ENCODE measurements around the gene THRB. TPM values are rescaled to one million over a fixed set of nuclear protein-coding genes. Genes with fewer than 3 reads are reported as not detected.

Gene THRB
- total and polyA plus RNA-seq, 2 experiments from 2014 or later: 3.3 to 5.1 TPM

GRCh38 chr3:24351779-24352469, 142.7 kb downstream of the THRB start:
- peaks cover 7% of the 10 kb centered on the region; the same call in 1 of the 2 replicates for H3F3A ChIP-seq (ENCODE audit: insufficient read depth)
- H3K27ac ChIP-seq: no peak overlapping the region
- no peak overlapping the region for H3K9ac ChIP-seq
- no peaks in the 10 kb centered on the region for H3K36me3 ChIP-seq (ENCODE audit: low read depth)
- no peaks in the 10 kb centered on the region for H3K27me3 ChIP-seq (replicated peaks; ENCODE audit: insufficient read depth)
- H3K9me3 ChIP-seq (ENCODE audit: low read depth): no peaks in the 10 kb centered on the region
- no peaks in the 10 kb centered on the region for H3K9me2 ChIP-seq (ENCODE audit: insufficient read depth)
- H3K79me2 ChIP-seq (ENCODE audit: insufficient read depth): no peaks in the 10 kb centered on the region
- TF ChIP-seq EZH2phosphoT487 (IDR thresholded peaks at IDR 0.05; ENCODE audit: insufficient read depth, low read depth) (no peak), EZH2 (IDR thresholded peaks at IDR 0.05; ENCODE audit: insufficient read depth, poor library complexity, severe bottlenecking) (no peak)
- H4K20me1 ChIP-seq (ENCODE audit: insufficient read depth): no peaks in the 10 kb centered on the region
- in situ Hi-C loops (cut with MboI): no loop called here
- H3K4me3 ChIP-seq: no peak overlapping the region
- DNase-seq: peak; percentile 24
- no peak overlapping the region for H2AFZ ChIP-seq
- no peak overlapping the region for H3K4me2 ChIP-seq (ENCODE audit: unreplicated experiment)
- 52 to 54% methylated on average over 4 of the region's 4 CpGs for WGBS, 2 experiments (ENCODE audit: low coverage in 1 of 2, low lambda C conversion rate in 2 of 2, missing lambda C conversion rate in 2 of 2)
- peaks cover 15% of the 10 kb centered on the region for H3K4me1 ChIP-seq (ENCODE audit: insufficient read depth)

DNA sequence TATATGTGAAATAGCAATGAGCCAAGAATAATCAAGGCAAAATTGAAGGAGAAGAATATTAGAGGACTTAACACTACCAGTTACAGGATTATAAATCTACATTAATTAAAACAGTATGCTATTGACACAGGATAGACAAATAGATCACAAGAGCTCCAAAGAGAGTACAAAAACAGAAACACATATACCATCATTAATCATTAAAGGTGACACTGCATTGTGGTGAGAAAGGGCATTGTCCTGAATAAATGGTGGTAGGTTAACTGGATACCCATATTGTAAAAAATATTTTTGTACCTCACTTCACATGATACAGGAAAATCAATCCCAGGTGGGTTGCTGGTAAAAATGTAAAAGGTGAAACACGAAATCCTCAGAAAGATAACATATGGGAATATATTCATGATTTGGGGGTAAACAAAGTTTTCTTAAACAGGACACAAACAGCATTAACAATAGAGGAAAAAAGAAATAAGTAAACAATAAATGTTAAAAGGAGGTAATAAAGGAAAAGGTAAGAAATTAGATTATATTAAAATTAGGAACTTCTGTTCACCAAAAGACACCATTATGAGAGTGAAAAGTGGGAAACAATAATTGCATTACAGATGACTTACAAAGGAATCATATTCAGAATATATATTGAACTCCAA, 145.2 kb downstream of the THRB start:
- H3K9me3 ChIP-seq (ENCODE audit: low read depth): no peaks in the 10 kb centered on the region
- H3K4me3 ChIP-seq: no peak overlapping the region
- no peak overlapping the region for H3K4me2 ChIP-seq (ENCODE audit: unreplicated experiment)
- H4K20me1 ChIP-seq (ENCODE audit: insufficient read depth): no peaks in the 10 kb centered on the region
- 95% methylated on average over 1 of the region's 1 CpG for WGBS, 2 experiments (ENCODE audit: low coverage in 1 of 2, low lambda C conversion rate in 2 of 2, missing lambda C conversion rate in 2 of 2)
- no peaks in the 10 kb centered on the region; the same call in 1 of the 2 replicates for H3F3A ChIP-seq (ENCODE audit: insufficient read depth)
- in situ Hi-C loops (cut with MboI): no loop called here
- DNase-seq: no peak
- TF ChIP-seq EZH2 (IDR thresholded peaks at IDR 0.05; ENCODE audit: insufficient read depth, poor library complexity, severe bottlenecking) (no peak), EZH2phosphoT487 (IDR thresholded peaks at IDR 0.05; ENCODE audit: insufficient read depth, low read depth) (no peak)
- no peak overlapping the region for H3K27ac ChIP-seq
- H3K27me3 ChIP-seq (replicated peaks; ENCODE audit: insufficient read depth): no peaks in the 10 kb centered on the region
- H3K79me2 ChIP-seq (ENCODE audit: insufficient read depth): no peaks in the 10 kb centered on the region
- H3K9me2 ChIP-seq (ENCODE audit: insufficient read depth): no peaks in the 10 kb centered on the region
- no peak overlapping the region for H3K9ac ChIP-seq
- H2AFZ ChIP-seq: no peak overlapping the region
- no peaks in the 10 kb centered on the region for H3K36me3 ChIP-seq (ENCODE audit: low read depth)
- peaks cover 7% of the 10 kb centered on the region; the same call in 1 of the 2 replicates for H3K4me1 ChIP-seq (ENCODE audit: insufficient read depth)

DNA sequence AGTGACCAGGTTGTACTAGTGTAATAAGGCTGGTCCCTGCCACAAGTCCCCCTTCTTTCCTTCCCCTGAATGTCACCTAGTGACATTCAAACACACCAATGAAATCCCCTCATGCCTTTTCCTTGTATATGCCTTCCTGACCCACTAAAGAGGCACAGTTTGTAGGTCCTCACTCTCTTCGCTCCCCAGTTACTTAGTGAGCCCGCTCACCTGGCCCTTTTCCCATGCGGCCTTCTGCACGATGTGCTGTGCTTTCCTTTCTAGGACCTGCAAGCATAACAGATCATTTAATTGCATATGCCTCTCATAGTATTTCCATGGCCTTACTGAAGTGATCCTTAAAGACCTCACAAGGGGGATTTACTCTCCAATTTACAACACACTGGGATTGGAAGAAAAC, 146.3 kb downstream of the THRB start:
- H3K36me3 ChIP-seq (ENCODE audit: low read depth): no peaks in the 10 kb centered on the region
- no peak overlapping the region for H2AFZ ChIP-seq
- in situ Hi-C loops (cut with MboI): no loop called here
- H3K9me3 ChIP-seq (ENCODE audit: low read depth): no peaks in the 10 kb centered on the region
- H3K4me1 ChIP-seq (ENCODE audit: insufficient read depth): peaks cover 7% of the 10 kb centered on the region; the same call in 1 of the 2 replicates
- DNase-seq: no peak
- no peaks in the 10 kb centered on the region; the same call in 1 of the 2 replicates for H3F3A ChIP-seq (ENCODE audit: insufficient read depth)
- H3K4me2 ChIP-seq (ENCODE audit: unreplicated experiment): no peak overlapping the region
- no peak overlapping the region for H3K27ac ChIP-seq
- no peaks in the 10 kb centered on the region for H3K27me3 ChIP-seq (replicated peaks; ENCODE audit: insufficient read depth)
- H3K9me2 ChIP-seq (ENCODE audit: insufficient read depth): no peaks in the 10 kb centered on the region
- WGBS, 2 experiments (ENCODE audit: low coverage in 1 of 2, low lambda C conversion rate in 2 of 2, missing lambda C conversion rate in 2 of 2): 89 to 95% methylated on average over 4 of the region's 4 CpGs
- no peak overlapping the region for H3K4me3 ChIP-seq
- no peak for TF ChIP-seq EZH2phosphoT487 (IDR thresholded peaks at IDR 0.05; ENCODE audit: insufficient read depth, low read depth)
- TF ChIP-seq EZH2 (IDR thresholded peaks at IDR 0.05; ENCODE audit: insufficient read depth, poor library complexity, severe bottlenecking): no peak
- H3K79me2 ChIP-seq (ENCODE audit: insufficient read depth): no peaks in the 10 kb centered on the region
- H4K20me1 ChIP-seq (ENCODE audit: insufficient read depth): no peaks in the 10 kb centered on the region
- H3K9ac ChIP-seq: no peak overlapping the region

- WGBS, 2 experiments (ENCODE audit: low coverage in 1 of 2, low lambda C conversion rate in 2 of 2, missing lambda C conversion rate in 2 of 2): 34 to 37% methylated on average over 3 of the region's 3 CpGs
- H2AFZ ChIP-seq: no peak overlapping the region
- H3F3A ChIP-seq (ENCODE audit: insufficient read depth): peaks cover 3% of the 10 kb centered on the region; the same call in 1 of the 2 replicates
- H3K4me2 ChIP-seq (ENCODE audit: unreplicated experiment): no peak overlapping the region
- H3K9ac ChIP-seq: no peak overlapping the region
- no peaks in the 10 kb centered on the region for H4K20me1 ChIP-seq (ENCODE audit: insufficient read depth)
- no peaks in the 10 kb centered on the region for H3K79me2 ChIP-seq (ENCODE audit: insufficient read depth)
- H3K4me1 ChIP-seq (ENCODE audit: insufficient read depth): peaks cover 13% of the 10 kb centered on the region
- H3K9me3 ChIP-seq (ENCODE audit: low read depth): no peaks in the 10 kb centered on the region
- in situ Hi-C loops (cut with MboI): no loop called here
- H3K4me3 ChIP-seq: no peak overlapping the region
- no peaks in the 10 kb centered on the region for H3K36me3 ChIP-seq (ENCODE audit: low read depth)
- H3K9me2 ChIP-seq (ENCODE audit: insufficient read depth): no peaks in the 10 kb centered on the region
- peak; percentile 48 for DNase-seq
- no peaks in the 10 kb centered on the region for H3K27me3 ChIP-seq (replicated peaks; ENCODE audit: insufficient read depth)
- no peak for TF ChIP-seq EZH2 (IDR thresholded peaks at IDR 0.05; ENCODE audit: insufficient read depth, poor library complexity, severe bottlenecking)
- no peak for TF ChIP-seq EZH2phosphoT487 (IDR thresholded peaks at IDR 0.05; ENCODE audit: insufficient read depth, low read depth)
- no peak overlapping the region for H3K27ac ChIP-seq
Measured at GRCh38 chr3:24344784-24345439, 149.7 kb downstream of the THRB start.

Data from GM23248 (cell line).